Caco-2 (cell line): ENCODE data around the gene ABCB4. TPM values are rescaled to one million over a fixed set of nuclear protein-coding genes. Genes with fewer than 3 reads are reported as not detected.
"Not testable (repeated sequence)": the region's sequence is repeated elsewhere in the genome, so short reads cannot be mapped to it uniquely, and the experiment has no call there.

Experiments used
- BruUV-seq: library from RNA; stranded (reverse); fragments of 400-500 nt; replicated peaks from 2 replicates; lab custom pipeline; 2021; lab: Mats Ljungman, UMichigan
- CTCF ChIA-PET: fragments of 300-600 bp; sonication (Branson Sonifier 250); formaldehyde crosslinking; loops from one replicate; lab custom pipeline; 2022; ENCODE audit warnings: antibody characterized with exemption; lab: Charles Lee
- POLR2A ChIA-PET: fragments of 300-600 bp; sonication (Branson Sonifier 250); formaldehyde crosslinking; loops from one replicate; lab custom pipeline; 2022; ENCODE audit warnings: antibody characterized with exemption; lab: Charles Lee
- DNase-seq, 2 experiments: peaks; one replicate each; pipeline versions ENCODE4 v3.0.0 to v3.0.0-alpha.2; 2020 to 2022
- H3K27me3 ChIP-seq: replicated peaks from 2 replicates; pipeline ENCODE4 v1.6.0; 2011; ENCODE audit warnings: low read length; ENCODE audit not compliant: control insufficient read depth, insufficient read depth
- H3K36me3 ChIP-seq: 2 replicates; pipeline ENCODE4 v1.5.1; 2011; ENCODE audit warnings: low read length; ENCODE audit not compliant: control insufficient read depth, insufficient read depth
- H3K4me1 ChIP-seq: fragments of 250-450 bp; sonication (Bioruptor Pico); 2 replicates; pipeline ENCODE4 v1.5.1; 2020; ENCODE audit warnings: mild to moderate bottlenecking
- H3K4me3 ChIP-seq: 2 replicates; pipeline ENCODE4 v1.5.1; 2011; ENCODE audit warnings: low read depth, mild to moderate bottlenecking, control low read depth, low read length
- H3K9me3 ChIP-seq: fragments of 250-450 bp; sonication (Bioruptor Pico); 2 replicates; pipeline ENCODE4 v1.5.1; 2020; ENCODE audit warnings: mild to moderate bottlenecking, moderate library complexity
- H3K27ac Mint-ChIP-seq: one replicate; pipeline ENCODE4 v1.8.0; 2022; ENCODE audit warnings: mixed read lengths; ENCODE audit not compliant: unreplicated experiment
- H3K27me3 Mint-ChIP-seq: one replicate; pipeline ENCODE4 v1.8.0; 2022; ENCODE audit warnings: mixed read lengths; ENCODE audit not compliant: insufficient read depth, unreplicated experiment
- H3K36me3 Mint-ChIP-seq: one replicate; pipeline ENCODE4 v1.8.0; 2022; ENCODE audit warnings: mild to moderate bottlenecking, mixed read lengths; ENCODE audit not compliant: insufficient read depth, unreplicated experiment
- H3K4me1 Mint-ChIP-seq: one replicate; pipeline ENCODE4 v1.8.0; 2022; ENCODE audit warnings: low read depth, mixed read lengths; ENCODE audit not compliant: unreplicated experiment
- H3K4me3 Mint-ChIP-seq: one replicate; pipeline ENCODE4 v1.8.0; 2022; ENCODE audit warnings: mild to moderate bottlenecking, moderate library complexity, mixed read lengths; ENCODE audit not compliant: unreplicated experiment
- H3K9me3 Mint-ChIP-seq: one replicate; pipeline ENCODE4 v1.8.0; 2022; ENCODE audit warnings: mixed read lengths; ENCODE audit not compliant: unreplicated experiment
- intact Hi-C: fragments of 100-400 bp; cut with micrococcal nuclease; formaldehyde crosslinking; loops from one replicate; pipeline ENCODE4 v1.10.0; 2022; ENCODE audit not compliant: unreplicated experiment
- total RNA-seq: library from RNA; stranded (reverse); gene quantifications from 2 replicates; pipeline ENCODE4 v1.2.3, GENCODE V29; 2022
- TF ChIP-seq, protein P1 (sequence below), 2 experiments: fragments of 200-600 bp in 1 of 2; IDR thresholded peaks; 1 replicate in 1 of 2; 2 replicates in 1 of 2; pipeline versions ENCODE4 v1.5.1 to v1.8.0; 2011 to 2022; ENCODE audit warnings: antibody characterized with exemption in 1 of 2, control low read depth in 1 of 2, inconsistent platforms in 1 of 2, low read depth in 1 of 2, low read length in 1 of 2, mild to moderate bottlenecking in 1 of 2, moderate library complexity in 1 of 2; ENCODE audit not compliant: insufficient read depth in 1 of 2, severe bottlenecking in 1 of 2, unreplicated experiment in 1 of 2

Gene ABCB4
- total RNA-seq, 1 experiment from 2014 or later = 0.18 TPM

GRCh38 chr7:87463982-87464381, 11.5 kb downstream of the ABCB4 start:
- TF ChIP-seq, protein P1, sequence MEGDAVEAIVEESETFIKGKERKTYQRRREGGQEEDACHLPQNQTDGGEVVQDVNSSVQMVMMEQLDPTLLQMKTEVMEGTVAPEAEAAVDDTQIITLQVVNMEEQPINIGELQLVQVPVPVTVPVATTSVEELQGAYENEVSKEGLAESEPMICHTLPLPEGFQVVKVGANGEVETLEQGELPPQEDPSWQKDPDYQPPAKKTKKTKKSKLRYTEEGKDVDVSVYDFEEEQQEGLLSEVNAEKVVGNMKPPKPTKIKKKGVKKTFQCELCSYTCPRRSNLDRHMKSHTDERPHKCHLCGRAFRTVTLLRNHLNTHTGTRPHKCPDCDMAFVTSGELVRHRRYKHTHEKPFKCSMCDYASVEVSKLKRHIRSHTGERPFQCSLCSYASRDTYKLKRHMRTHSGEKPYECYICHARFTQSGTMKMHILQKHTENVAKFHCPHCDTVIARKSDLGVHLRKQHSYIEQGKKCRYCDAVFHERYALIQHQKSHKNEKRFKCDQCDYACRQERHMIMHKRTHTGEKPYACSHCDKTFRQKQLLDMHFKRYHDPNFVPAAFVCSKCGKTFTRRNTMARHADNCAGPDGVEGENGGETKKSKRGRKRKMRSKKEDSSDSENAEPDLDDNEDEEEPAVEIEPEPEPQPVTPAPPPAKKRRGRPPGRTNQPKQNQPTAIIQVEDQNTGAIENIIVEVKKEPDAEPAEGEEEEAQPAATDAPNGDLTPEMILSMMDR (IDR thresholded peaks at IDR 0.05; ENCODE audit: insufficient read depth in 1 of 2, low read depth in 1 of 2, low read length in 1 of 2, severe bottlenecking in 1 of 2, unreplicated experiment in 1 of 2) = no peak
- ChIA-PET POLR2A (no interaction called here), CTCF (interaction anchor here (0.5 to 0.7 kb wide), 2 partner anchors 313 to 593 kb away, joined by 3 read pairs; no protein-coding TSS in a partner anchor)
- no peaks in the 10 kb centered on the region for H3K36me3 ChIP-seq
- H3K4me1 ChIP-seq = no peaks in the 10 kb centered on the region
- H3K9me3 ChIP-seq = no peaks in the 10 kb centered on the region
- Mint-ChIP-seq H3K4me1 (no peaks in the 10 kb centered on the region), H3K27me3 (peaks cover 2% of the 10 kb centered on the region), H3K4me3 (no peak overlapping the region), H3K27ac (no peak overlapping the region), H3K9me3 (peaks cover 9% of the 10 kb centered on the region), H3K36me3 (no peaks in the 10 kb centered on the region)
- no peaks in the 10 kb centered on the region for H3K27me3 ChIP-seq
- DNase-seq = no peak
- intact Hi-C loops = no loop called here
- BruUV-seq = no TSS peak
- H3K4me3 ChIP-seq = no peak overlapping the region

- H3K36me3 Mint-ChIP-seq, H3K9me3 ChIP-seq, H3K27ac Mint-ChIP-seq, H3K9me3 Mint-ChIP-seq, H3K27me3 Mint-ChIP-seq, H3K4me3 ChIP-seq, intact Hi-C loops, CTCF ChIA-PET, H3K4me1 ChIP-seq, H3K27me3 ChIP-seq, DNase-seq, H3K36me3 ChIP-seq, H3K4me1 Mint-ChIP-seq, POLR2A ChIA-PET, BruUV-seq, H3K4me3 Mint-ChIP-seq: not testable (repeated sequence)
Observed at GRCh38 chr7:87460444-87460843, 15.0 kb downstream of the ABCB4 start.

DNA sequence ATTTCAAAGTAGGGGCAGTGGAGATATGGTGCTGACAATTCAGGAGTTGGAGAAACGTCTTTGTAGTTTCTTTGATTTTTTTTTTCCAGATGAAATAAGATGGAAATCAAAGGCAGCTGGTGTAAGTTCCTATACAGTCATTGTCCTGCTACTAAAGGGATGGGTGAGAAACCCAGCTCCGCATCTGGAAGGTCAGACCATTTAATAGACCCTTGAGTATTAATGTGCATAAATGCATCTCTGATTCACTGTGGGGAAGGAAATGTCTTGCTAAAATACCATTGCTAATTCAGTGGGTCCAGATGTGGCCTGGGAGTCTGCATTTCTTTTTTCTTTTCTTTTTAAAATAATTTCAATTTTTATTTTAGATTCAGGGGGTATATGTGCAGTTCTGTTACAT, 15.5 kb downstream of the ABCB4 start:
- Histone ChIP-seq H3K4me3 (no peak overlapping the region), H3K27me3 (no peaks in the 10 kb centered on the region), H3K36me3 (no peaks in the 10 kb centered on the region), H3K4me1 (peaks cover 5% of the 10 kb centered on the region; the same call in 1 of the 2 replicates), H3K9me3 (no peaks in the 10 kb centered on the region)
- POLR2A ChIA-PET = no interaction called here
- no peaks in the 10 kb centered on the region for H3K36me3 Mint-ChIP-seq
- CTCF ChIA-PET = no interaction called here
- H3K4me1 Mint-ChIP-seq = no peaks in the 10 kb centered on the region
- no peak overlapping the region for H3K27ac Mint-ChIP-seq
- H3K9me3 Mint-ChIP-seq = no peaks in the 10 kb centered on the region
- intact Hi-C loops = no loop called here
- peaks cover 2% of the 10 kb centered on the region for H3K27me3 Mint-ChIP-seq
- TF ChIP-seq, protein P1 (IDR thresholded peaks at IDR 0.05; ENCODE audit: insufficient read depth in 1 of 2, low read depth in 1 of 2, low read length in 1 of 2, severe bottlenecking in 1 of 2, unreplicated experiment in 1 of 2) = no peak
- DNase-seq = no peak
- no TSS peak for BruUV-seq
- H3K4me3 Mint-ChIP-seq = no peak overlapping the region

DNA sequence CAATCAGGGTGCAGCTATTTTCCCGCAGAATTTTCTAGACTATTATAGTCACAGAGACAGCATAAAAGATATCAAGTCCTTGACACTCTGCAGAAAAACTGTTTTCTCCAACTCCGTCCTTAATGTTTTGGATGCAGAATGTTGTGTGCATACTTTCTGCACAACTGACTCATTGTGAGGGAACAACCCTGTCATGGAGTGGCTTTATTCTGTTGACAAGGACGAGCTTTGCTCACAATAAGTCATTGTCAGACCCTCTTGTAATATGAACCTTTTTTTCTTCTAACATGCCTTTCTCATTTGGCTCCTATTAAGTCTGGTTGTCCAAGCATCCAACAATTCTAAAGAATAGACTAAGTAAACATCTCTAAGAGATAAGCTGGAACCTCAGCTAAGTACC, 17.3 kb downstream of the ABCB4 start:
- Histone ChIP-seq H3K4me3 (no peak overlapping the region), H3K27me3 (no peaks in the 10 kb centered on the region), H3K4me1 (peaks cover 5% of the 10 kb centered on the region; the same call in 1 of the 2 replicates), H3K9me3 (no peaks in the 10 kb centered on the region), H3K36me3 (no peaks in the 10 kb centered on the region)
- intact Hi-C loops = no loop called here
- ChIA-PET POLR2A (no interaction called here), CTCF (no interaction called here)
- Mint-ChIP-seq H3K9me3 (no peaks in the 10 kb centered on the region), H3K4me3 (no peak overlapping the region), H3K27ac (no peak overlapping the region), H3K4me1 (no peaks in the 10 kb centered on the region), H3K36me3 (no peaks in the 10 kb centered on the region), H3K27me3 (peaks cover 2% of the 10 kb centered on the region)
- BruUV-seq = no TSS peak
- TF ChIP-seq, protein P1 (IDR thresholded peaks at IDR 0.05; ENCODE audit: insufficient read depth in 1 of 2, low read depth in 1 of 2, low read length in 1 of 2, severe bottlenecking in 1 of 2, unreplicated experiment in 1 of 2) = no peak
- no peak for DNase-seq
